ENCODE measurements around the gene PTPN4. TPM values are rescaled to one million over a fixed set of nuclear protein-coding genes. Genes with fewer than 3 reads are reported as not detected.

The PTPN4 gene
- total RNA-seq, 3 donors from 2014 or later: 23.1 to 35.4 (median 30.1) TPM

GRCh38 chr2:119929537-119929936 lies 169.8 kb downstream of the PTPN4 start:
- Histone ChIP-seq H3K4me3 (no peak overlapping the region), H3K4me1 (ENCODE audit: low read depth) (no peaks in the 10 kb centered on the region), H3K36me3 (ENCODE audit: low read depth) (no peaks in the 10 kb centered on the region), H3K9me3 (no peaks in the 10 kb centered on the region)
- ATAC-seq (peak; percentile 73), DNase-seq (peak in 1 of 3 donors; percentile 5)
- intact Hi-C loops (cut with DNase I, micrococcal nuclease): no loop called here
- no peak for TF ChIP-seq CTCF (IDR thresholded peaks at IDR 0.05)

- Histone ChIP-seq H3K4me1 (ENCODE audit: low read depth) (no peaks in the 10 kb centered on the region), H3K36me3 (ENCODE audit: low read depth) (no peaks in the 10 kb centered on the region), H3K9me3 (no peaks in the 10 kb centered on the region), H3K4me3 (no peak overlapping the region)
- intact Hi-C loops (cut with DNase I, micrococcal nuclease): no loop called here
- ATAC-seq: no peak
- no peak for TF ChIP-seq CTCF (IDR thresholded peaks at IDR 0.05)
- DNase-seq: no peak
Observed at GRCh38 chr2:119932809-119933208, 173.1 kb downstream of the PTPN4 start.

GRCh38 chr2:119934319-119934718 lies 174.6 kb downstream of the PTPN4 start:
- no peak for DNase-seq
- intact Hi-C loops (cut with DNase I, micrococcal nuclease): no loop called here
- no peak for TF ChIP-seq CTCF (IDR thresholded peaks at IDR 0.05)
- no peaks in the 10 kb centered on the region for H3K36me3 ChIP-seq (ENCODE audit: low read depth)
- H3K4me1 ChIP-seq (ENCODE audit: low read depth): no peaks in the 10 kb centered on the region
- no peaks in the 10 kb centered on the region for H3K9me3 ChIP-seq
- no peak for ATAC-seq
- H3K4me3 ChIP-seq: no peak overlapping the region

- TF ChIP-seq CTCF (IDR thresholded peaks at IDR 0.05): no peak
- intact Hi-C loops (cut with DNase I, micrococcal nuclease): no loop called here
- ATAC-seq (no peak), DNase-seq (no peak)
- Histone ChIP-seq H3K4me3 (no peak overlapping the region), H3K9me3 (no peaks in the 10 kb centered on the region), H3K36me3 (ENCODE audit: low read depth) (no peaks in the 10 kb centered on the region), H3K4me1 (ENCODE audit: low read depth) (no peaks in the 10 kb centered on the region)
Observed at GRCh38 chr2:119937680-119938079, 178.0 kb downstream of the PTPN4 start.

GRCh38 chr2:119939915-119940314 lies 180.2 kb downstream of the PTPN4 start:
- no peak for TF ChIP-seq CTCF (IDR thresholded peaks at IDR 0.05)
- intact Hi-C loops (cut with DNase I, micrococcal nuclease): no loop called here
- DNase-seq: no peak
- Histone ChIP-seq H3K4me1 (ENCODE audit: low read depth) (no peaks in the 10 kb centered on the region), H3K9me3 (no peaks in the 10 kb centered on the region), H3K4me3 (no peak overlapping the region), H3K36me3 (ENCODE audit: low read depth) (no peaks in the 10 kb centered on the region)
- ATAC-seq: no peak

GRCh38 chr2:119940856-119941255 lies 181.1 kb downstream of the PTPN4 start:
- ATAC-seq: no peak
- no peak for DNase-seq
- no peak for TF ChIP-seq CTCF (IDR thresholded peaks at IDR 0.05)
- H3K36me3 ChIP-seq (ENCODE audit: low read depth): no peaks in the 10 kb centered on the region
- H3K4me3 ChIP-seq: no peak overlapping the region
- no peaks in the 10 kb centered on the region for H3K4me1 ChIP-seq (ENCODE audit: low read depth)
- intact Hi-C loops (cut with DNase I, micrococcal nuclease): no loop called here
- no peaks in the 10 kb centered on the region for H3K9me3 ChIP-seq

All from mucosa of descending colon (tissue), 3 donors.